Measurements from ENCODE around the gene ZNF160.
"Not testable (repeated sequence)": the region's sequence is repeated elsewhere in the genome, so short reads cannot be mapped to it uniquely, and the experiment has no call there.

Gene ZNF160

DNA sequence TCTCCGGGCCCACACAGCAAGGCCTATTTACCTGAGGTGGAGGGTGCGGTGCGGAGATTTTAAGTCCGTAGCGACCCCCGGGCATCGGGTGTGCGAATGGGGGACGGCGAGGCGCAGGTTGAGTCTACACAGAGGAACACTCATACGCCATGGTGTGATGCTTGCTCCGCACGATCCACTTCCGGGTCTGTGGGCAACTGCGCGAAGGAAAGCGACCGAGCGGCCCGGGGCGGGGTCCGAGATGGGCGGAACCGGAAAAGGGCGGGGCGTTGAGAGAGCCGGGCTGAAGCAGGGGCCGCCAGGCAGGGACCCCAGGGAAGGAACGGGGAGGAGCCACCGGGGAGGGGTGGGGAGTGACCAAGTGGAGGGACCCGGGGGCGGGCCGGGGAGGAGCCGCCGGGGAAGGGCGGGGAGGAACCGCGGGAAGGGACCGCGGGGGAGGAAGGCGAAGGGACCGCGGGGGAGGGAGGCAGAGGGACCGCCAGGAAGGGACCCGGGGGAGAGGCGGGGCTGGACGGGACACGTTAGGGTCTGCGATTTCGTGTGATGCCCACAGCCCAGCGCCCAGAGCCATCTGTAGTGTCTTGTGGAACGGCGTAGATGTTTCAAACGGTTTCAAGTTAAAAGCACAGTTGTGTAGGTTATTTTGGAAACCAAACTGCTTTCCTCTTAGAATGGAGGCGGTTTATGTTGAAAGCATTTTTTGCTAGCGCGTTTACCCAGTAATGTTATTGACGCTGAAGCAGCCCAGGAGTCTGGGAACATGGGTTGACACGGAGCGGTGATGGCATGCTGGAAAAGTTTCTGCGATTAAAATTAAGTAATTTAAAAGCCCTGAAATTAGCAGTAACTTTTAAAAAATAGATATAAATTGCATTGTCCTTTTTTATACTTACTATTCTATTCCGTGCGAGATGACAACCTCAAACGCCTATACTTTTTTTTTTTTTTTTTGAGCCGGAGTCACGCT, at the start of gene ZNF160:
ZNF160 (minus strand) TSS at position 189 of the 970 bp plus-strand sequence. CDS start 17,146 bp downstream, outside the sequence.
- Histone ChIP-seq H3K4me3 (ENCODE audit: low read depth in 1 of 2, low read length in 2 of 2) (peak within 1 kb of the TSS; percentile 75 to 91), H3K36me3 (ENCODE audit: insufficient read depth, low read length) (peaks cover 14% of the 10 kb centered on the region), H3K4me1 (ENCODE audit: insufficient read depth, low read length) (peaks cover 12% of the 10 kb centered on the region), H3K27ac (ENCODE audit: low read depth, low read length) (peak within 1 kb of the TSS; percentile 84), H3K9ac (ENCODE audit: low read length) (peak within 1 kb of the TSS; percentile 61), H3K9me3 (ENCODE audit: low read length) (no peaks in the 10 kb centered on the region), H3K27me3 (ENCODE audit: control insufficient read depth in 1 of 2, insufficient read depth in 2 of 2, low read length in 2 of 2) (no peaks in the 10 kb centered on the region)

DNA sequence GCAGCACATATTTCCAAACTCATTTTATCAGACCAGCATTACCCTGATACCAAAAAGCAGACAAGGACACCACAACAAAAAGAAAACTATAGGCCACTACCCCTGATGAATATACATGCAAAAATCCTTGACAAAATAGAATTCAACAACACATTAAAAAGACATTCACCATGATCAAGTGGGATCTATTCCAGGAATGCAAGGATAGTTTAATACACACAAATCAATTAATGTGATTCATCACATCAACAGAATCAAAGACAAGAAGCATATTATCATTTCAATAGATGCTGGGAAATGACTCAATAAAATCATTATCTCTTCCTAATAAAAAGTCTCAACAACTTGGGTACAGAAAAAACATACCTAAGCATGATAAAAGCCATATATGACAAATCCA, 44.4 kb upstream of the ZNF160 start:
- Histone ChIP-seq H3K4me3 (ENCODE audit: low read depth in 1 of 2, low read length in 2 of 2) (no peak overlapping the region), H3K4me1 (ENCODE audit: insufficient read depth, low read length) (no peaks in the 10 kb centered on the region), H3K9me3 (ENCODE audit: low read length) (peaks cover 36% of the 10 kb centered on the region), H3K27ac (ENCODE audit: low read depth, low read length) (no peak overlapping the region), H3K27me3 (ENCODE audit: control insufficient read depth in 1 of 2, insufficient read depth in 2 of 2, low read length in 2 of 2) (no peaks in the 10 kb centered on the region), H3K9ac (ENCODE audit: low read length) (no peak overlapping the region), H3K36me3 (ENCODE audit: insufficient read depth, low read length) (peaks cover 24% of the 10 kb centered on the region)

DNA sequence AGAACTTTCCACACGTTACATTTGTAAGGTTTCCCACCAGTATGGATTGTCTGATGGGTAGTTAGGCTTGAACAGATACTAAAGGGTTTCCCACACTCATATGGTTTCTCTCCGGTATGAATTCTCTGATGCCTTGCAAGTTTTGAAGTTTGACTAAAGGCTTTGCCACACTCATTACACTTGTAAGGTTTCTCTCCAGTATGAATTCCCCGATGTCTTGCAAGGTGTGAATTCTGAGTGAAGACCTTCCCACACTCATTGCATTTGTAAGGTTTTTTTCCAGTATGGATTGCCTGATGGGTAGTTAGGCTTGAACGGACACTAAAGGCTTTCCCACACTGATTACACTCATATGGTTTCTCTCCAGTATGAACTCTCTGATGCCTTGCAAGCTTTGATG, 37.1 kb upstream of the ZNF160 start:
- Histone ChIP-seq H3K27ac (ENCODE audit: low read depth, low read length) (no peak overlapping the region), H3K36me3 (ENCODE audit: insufficient read depth, low read length) (peaks cover 19% of the 10 kb centered on the region), H3K9me3 (ENCODE audit: low read length) (peaks cover 23% of the 10 kb centered on the region)

DNA sequence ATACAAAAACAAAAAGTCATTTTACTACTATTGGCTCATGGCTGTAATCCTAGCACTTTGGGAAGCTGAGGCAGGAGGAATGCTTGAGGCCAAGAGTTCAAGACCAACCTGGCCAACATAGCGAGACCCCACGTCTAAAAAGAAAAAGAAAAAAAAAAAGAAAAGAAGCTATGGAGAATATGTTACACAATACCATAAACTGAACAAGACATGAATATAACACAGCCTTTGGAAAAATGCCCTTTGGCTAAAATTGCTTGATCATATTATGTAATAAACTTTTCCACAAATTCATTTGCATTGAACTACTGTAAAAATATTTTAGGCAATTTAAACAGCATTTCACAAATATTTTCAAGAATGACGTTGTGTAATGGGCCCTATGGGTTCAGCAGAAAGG, 33.2 kb upstream of the ZNF160 start:
- Histone ChIP-seq H3K4me3 (ENCODE audit: low read depth in 1 of 2, low read length in 2 of 2) (no peak overlapping the region), H3K27ac (ENCODE audit: low read depth, low read length) (no peak overlapping the region), H3K4me1 (ENCODE audit: insufficient read depth, low read length) (peaks cover 7% of the 10 kb centered on the region), H3K9me3 (ENCODE audit: low read length) (peaks cover 12% of the 10 kb centered on the region), H3K9ac (ENCODE audit: low read length) (no peak overlapping the region), H3K27me3 (ENCODE audit: control insufficient read depth in 1 of 2, insufficient read depth in 2 of 2, low read length in 2 of 2) (no peaks in the 10 kb centered on the region), H3K36me3 (ENCODE audit: insufficient read depth, low read length) (peaks cover 4% of the 10 kb centered on the region)

More for the DNA sequence above, 37.1 kb upstream of the ZNF160 start:
- no peak overlapping the region for H3K9ac ChIP-seq (ENCODE audit: low read length)
- H3K4me1 ChIP-seq (ENCODE audit: insufficient read depth, low read length) = no peaks in the 10 kb centered on the region
- H3K27me3 ChIP-seq (ENCODE audit: control insufficient read depth in 1 of 2, insufficient read depth in 2 of 2, low read length in 2 of 2) = no peaks in the 10 kb centered on the region
- peak overlapping the region in 1 of 2 donors; percentile 16 for H3K4me3 ChIP-seq (ENCODE audit: low read depth in 1 of 2, low read length in 2 of 2)

DNA sequence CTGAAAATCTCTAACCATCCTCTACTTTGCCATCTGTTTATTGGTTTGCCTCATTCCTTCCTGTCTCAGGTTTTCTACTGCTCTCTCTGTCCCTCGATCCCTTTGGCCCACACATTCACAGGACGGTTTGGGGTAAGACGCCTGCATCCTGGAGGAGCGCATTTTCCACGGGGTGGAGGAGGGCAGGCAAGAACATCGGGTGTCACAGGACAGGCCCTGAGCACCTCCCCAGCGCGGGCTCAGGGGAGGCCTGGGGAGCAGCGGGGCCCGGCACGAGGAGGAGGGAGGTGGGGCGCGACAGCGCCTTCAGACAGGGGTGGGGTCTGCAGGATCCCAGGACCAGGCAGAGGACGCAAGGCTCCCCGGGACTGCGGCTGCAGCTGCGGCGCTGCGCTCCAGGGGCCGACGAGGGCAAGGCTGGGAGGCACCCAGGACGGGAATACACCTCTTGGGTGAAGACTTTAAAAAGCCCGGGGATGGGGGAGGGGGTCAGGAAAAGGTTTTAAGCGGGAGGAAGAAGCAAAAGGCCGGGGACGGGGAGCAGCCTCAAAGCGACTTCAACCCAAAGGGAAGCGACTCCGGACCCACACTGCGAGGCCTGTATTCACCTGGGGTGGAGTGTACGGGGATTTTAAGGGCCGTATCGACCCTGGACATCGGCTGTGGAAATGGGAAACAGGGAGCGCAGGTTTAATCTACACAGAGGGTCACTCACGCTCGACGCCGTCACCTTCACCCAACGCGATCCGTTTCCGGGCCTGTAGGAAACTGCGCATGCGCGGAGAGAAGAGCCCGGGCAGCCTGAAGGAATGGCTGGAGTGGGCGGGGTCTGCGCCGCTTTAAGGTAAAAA, 29.1 kb upstream of the ZNF160 start, which contains the start of gene ZNF415:
ZNF415 (minus strand) TSS at position 770 of the 851 bp plus-strand sequence. CDS start 10,234 bp downstream, outside the sequence.
- Histone ChIP-seq H3K9me3 (ENCODE audit: low read length) (no peaks in the 10 kb centered on the region), H3K9ac (ENCODE audit: low read length) (peak within 1 kb of the TSS; percentile 65), H3K4me3 (ENCODE audit: low read depth in 1 of 2, low read length in 2 of 2) (peak within 1 kb of the TSS; percentile 67 to 77), H3K36me3 (ENCODE audit: insufficient read depth, low read length) (no peaks in the 10 kb centered on the region), H3K27me3 (ENCODE audit: control insufficient read depth in 1 of 2, insufficient read depth in 2 of 2, low read length in 2 of 2) (no peaks in the 10 kb centered on the region), H3K27ac (ENCODE audit: low read depth, low read length) (peak within 1 kb of the TSS; percentile 63), H3K4me1 (ENCODE audit: insufficient read depth, low read length) (peaks cover 11% of the 10 kb centered on the region)

DNA sequence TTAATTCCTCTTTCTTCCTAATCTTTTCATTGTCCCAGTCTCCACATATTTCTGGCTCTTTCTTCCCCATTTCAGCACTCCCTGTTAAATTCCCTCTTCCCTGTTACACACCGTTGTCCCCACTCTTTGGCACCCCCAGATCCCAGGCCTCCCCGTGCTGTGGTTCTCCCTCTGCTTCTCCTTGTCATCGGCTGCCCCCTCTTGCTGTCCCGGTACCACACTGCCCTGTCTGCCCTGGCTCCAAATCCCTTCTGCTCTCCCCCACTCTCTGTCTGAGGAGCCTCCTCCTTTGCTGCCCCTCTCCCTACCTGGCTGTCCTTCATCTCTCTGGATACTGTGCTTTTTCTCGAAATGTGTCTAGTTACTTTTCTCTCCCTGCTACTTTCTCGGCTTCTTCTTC, 28.5 kb upstream of the ZNF160 start:
- Histone ChIP-seq H3K27me3 (ENCODE audit: control insufficient read depth in 1 of 2, insufficient read depth in 2 of 2, low read length in 2 of 2) (no peaks in the 10 kb centered on the region), H3K4me1 (ENCODE audit: insufficient read depth, low read length) (peaks cover 11% of the 10 kb centered on the region), H3K27ac (ENCODE audit: low read depth, low read length) (peak overlapping the region; percentile 63), H3K4me3 (ENCODE audit: low read depth in 1 of 2, low read length in 2 of 2) (peak overlapping the region; percentile 67 to 77), H3K9ac (ENCODE audit: low read length) (peak overlapping the region; percentile 65), H3K9me3 (ENCODE audit: low read length) (no peaks in the 10 kb centered on the region), H3K36me3 (ENCODE audit: insufficient read depth, low read length) (no peaks in the 10 kb centered on the region)

DNA sequence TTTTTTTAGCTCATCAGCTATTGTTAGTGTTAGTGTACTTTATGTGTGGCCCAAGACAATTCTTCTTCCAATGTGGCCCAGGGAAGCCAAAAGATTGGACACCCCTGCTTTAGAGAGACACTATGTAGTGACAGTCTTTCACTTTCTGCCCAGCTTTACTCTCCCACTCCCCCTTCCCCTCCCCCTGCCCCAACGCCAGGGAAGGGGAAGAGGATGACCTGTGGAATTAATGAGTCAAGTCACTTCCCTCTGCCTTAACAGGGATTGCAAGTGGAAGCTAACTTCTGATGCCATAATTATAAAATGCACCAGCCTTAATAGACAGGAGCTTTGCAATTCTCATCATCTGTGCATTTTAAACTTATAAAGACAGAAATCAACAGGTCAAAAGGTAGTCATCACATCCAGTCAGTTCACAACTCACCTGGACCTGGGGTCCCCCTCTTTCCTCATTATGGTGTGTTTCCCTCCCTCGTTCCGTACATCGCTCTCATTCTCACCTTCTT, 27.9 kb upstream of the ZNF160 start:
- no peak overlapping the region for H3K27ac ChIP-seq (ENCODE audit: low read depth, low read length)
- H3K9ac ChIP-seq (ENCODE audit: low read length) = no peak overlapping the region
- H3K4me3 ChIP-seq (ENCODE audit: low read depth in 1 of 2, low read length in 2 of 2) = peak overlapping the region in 1 of 2 donors; percentile 67
- H3K36me3 ChIP-seq (ENCODE audit: insufficient read depth, low read length) = no peaks in the 10 kb centered on the region
- H3K9me3 ChIP-seq (ENCODE audit: low read length) = no peaks in the 10 kb centered on the region
- H3K4me1 ChIP-seq (ENCODE audit: insufficient read depth, low read length) = peaks cover 11% of the 10 kb centered on the region
- H3K27me3 ChIP-seq (ENCODE audit: control insufficient read depth in 1 of 2, insufficient read depth in 2 of 2, low read length in 2 of 2) = no peaks in the 10 kb centered on the region

DNA sequence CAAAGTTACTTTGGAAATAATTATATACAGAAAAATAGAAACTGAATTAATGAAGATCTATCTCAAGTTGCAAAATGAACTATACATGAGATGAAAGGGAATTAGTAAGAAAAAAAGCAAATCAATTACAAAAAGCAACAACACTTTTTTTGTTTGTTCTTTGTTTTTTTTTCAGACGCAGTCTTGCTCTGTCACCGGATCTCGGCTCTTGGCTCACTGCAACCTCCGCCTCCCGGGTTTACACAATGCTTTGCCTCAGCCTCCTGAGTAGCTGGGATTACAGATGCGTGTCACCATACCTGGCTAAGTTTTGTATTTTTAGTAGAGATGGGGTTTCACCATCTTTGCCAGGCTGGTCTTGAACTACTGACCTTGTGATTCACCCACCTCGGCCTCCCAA, 27.3 kb upstream of the ZNF160 start:
- peaks cover 11% of the 10 kb centered on the region for H3K4me1 ChIP-seq (ENCODE audit: insufficient read depth, low read length)
- no peaks in the 10 kb centered on the region for H3K36me3 ChIP-seq (ENCODE audit: insufficient read depth, low read length)
- no peaks in the 10 kb centered on the region for H3K27me3 ChIP-seq (ENCODE audit: control insufficient read depth in 1 of 2, insufficient read depth in 2 of 2, low read length in 2 of 2)
- no peaks in the 10 kb centered on the region for H3K9me3 ChIP-seq (ENCODE audit: low read length)
- H3K4me3 ChIP-seq (ENCODE audit: low read depth in 1 of 2, low read length in 2 of 2) = no peak overlapping the region
- no peak overlapping the region for H3K9ac ChIP-seq (ENCODE audit: low read length)
- no peak overlapping the region for H3K27ac ChIP-seq (ENCODE audit: low read depth, low read length)

DNA sequence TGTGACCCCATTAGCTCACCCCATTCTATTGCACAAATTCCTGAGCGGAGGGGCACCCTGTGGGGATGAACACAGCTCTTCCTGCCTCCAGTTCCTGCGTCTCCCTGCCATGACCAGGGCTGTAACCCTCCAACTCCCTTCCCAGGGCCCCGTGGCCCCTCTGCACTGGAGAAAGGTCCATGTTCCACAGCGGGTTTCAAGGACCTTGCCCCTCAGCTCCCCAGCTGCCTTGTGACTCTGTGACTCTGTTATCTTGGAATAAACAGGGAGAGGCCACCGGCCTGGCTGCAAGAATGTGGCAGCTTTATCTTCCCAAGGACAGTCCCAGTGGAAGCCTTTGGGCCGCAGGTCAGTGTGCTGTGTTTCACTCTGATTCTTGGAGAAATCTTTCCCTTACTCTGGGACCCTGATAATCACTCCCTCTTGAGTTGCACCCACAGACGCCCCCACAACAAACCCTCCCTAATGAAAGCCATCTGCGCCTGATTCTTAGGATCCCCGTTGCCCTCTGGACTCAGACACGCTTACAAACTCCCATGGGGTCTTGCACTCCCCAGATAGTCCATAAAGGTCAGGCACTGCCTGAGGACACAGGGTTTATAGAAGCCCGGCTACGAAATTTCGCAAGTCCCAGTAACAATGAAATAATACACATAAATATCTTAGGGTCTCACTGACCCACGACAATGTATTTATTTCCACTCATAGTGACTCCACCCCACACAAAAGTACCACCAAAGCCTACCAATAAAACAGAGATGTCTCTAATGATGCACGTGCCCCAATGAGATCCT, 23.7 kb upstream of the ZNF160 start:
- not testable (repeated sequence) for H3K36me3 ChIP-seq (ENCODE audit: insufficient read depth, low read length); H3K9me3 ChIP-seq (ENCODE audit: low read length); H3K9ac ChIP-seq (ENCODE audit: low read length); H3K27ac ChIP-seq (ENCODE audit: low read depth, low read length); H3K27me3 ChIP-seq (ENCODE audit: control insufficient read depth in 1 of 2, insufficient read depth in 2 of 2, low read length in 2 of 2); H3K4me1 ChIP-seq (ENCODE audit: insufficient read depth, low read length); H3K4me3 ChIP-seq (ENCODE audit: low read depth in 1 of 2, low read length in 2 of 2)

DNA sequence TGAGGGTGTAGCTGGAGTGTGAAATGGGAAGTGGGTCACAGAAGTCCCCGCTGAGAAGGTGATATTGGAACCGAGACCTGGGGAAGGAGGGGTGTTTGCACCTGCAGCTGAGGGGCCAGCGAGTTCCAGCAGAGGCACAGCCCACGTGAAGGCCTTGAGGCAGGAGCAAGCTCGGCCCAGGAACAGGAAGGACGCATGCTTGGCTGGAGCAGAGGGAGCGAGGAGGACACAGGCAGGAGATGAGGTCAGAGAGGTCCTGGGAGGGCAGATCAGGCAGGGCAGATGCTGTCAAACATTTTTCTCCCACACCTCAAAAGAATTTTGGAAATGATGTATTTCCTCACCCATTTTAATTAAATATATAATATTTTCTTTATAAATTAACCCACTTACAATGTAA, 20.2 kb upstream of the ZNF160 start:
- no peaks in the 10 kb centered on the region for H3K36me3 ChIP-seq (ENCODE audit: insufficient read depth, low read length)
- no peak overlapping the region for H3K27ac ChIP-seq (ENCODE audit: low read depth, low read length)

More for the DNA sequence above, 20.2 kb upstream of the ZNF160 start:
- Histone ChIP-seq H3K9ac (ENCODE audit: low read length) (no peak overlapping the region), H3K9me3 (ENCODE audit: low read length) (no peaks in the 10 kb centered on the region), H3K4me1 (ENCODE audit: insufficient read depth, low read length) (no peaks in the 10 kb centered on the region), H3K4me3 (ENCODE audit: low read depth in 1 of 2, low read length in 2 of 2) (no peak overlapping the region), H3K27me3 (ENCODE audit: control insufficient read depth in 1 of 2, insufficient read depth in 2 of 2, low read length in 2 of 2) (no peaks in the 10 kb centered on the region)

All from muscle layer of colon (tissue), 2 donors.